Midbrain (tissue), 1 donor: ENCODE results near the gene FLRT2.

Experiments
- DNase-seq: peaks from one replicate; lab custom pipeline; 2025; lab: John Stamatoyannopoulos, UW

The FLRT2 gene, protein sequence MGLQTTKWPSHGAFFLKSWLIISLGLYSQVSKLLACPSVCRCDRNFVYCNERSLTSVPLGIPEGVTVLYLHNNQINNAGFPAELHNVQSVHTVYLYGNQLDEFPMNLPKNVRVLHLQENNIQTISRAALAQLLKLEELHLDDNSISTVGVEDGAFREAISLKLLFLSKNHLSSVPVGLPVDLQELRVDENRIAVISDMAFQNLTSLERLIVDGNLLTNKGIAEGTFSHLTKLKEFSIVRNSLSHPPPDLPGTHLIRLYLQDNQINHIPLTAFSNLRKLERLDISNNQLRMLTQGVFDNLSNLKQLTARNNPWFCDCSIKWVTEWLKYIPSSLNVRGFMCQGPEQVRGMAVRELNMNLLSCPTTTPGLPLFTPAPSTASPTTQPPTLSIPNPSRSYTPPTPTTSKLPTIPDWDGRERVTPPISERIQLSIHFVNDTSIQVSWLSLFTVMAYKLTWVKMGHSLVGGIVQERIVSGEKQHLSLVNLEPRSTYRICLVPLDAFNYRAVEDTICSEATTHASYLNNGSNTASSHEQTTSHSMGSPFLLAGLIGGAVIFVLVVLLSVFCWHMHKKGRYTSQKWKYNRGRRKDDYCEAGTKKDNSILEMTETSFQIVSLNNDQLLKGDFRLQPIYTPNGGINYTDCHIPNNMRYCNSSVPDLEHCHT

DNA sequence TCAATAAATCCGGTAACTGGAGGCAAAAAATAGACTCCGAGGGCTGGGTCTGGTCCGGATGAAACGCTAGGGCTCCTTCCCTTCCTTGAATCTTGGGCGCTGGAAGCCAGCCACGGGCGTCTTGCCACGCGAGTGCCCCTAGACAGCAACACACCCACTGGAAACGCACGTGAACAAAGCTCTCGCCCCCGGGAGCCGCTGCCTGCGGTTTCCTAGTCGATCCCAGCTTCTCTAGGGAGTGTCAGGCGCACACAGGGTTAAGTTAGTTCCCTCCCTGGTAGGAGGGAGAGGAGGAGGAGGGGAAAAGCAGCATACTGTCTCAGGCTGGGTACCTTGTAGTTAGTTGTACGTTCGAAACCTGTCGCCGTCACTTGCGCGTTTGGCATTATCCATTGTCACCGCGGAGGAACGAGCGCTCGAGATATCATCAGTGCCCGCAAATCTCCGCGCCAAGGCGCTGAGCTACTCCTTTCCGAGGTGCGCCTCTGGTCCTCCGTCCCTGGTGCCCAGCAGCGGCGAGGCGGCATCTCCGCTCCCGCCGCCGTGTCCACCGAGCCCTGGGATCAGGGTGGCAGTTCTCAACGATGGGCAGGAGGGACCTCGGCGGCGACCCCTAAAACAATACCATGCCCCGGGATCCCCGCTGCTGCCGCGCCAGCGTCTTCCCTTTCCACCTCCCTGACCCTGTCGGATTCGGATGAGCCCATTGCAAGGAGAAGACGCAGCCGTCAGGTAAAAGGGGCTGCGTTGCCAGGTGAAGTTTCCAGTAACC, at the start of gene FLRT2:
Gene FLRT2, plus strand, starts transcription at position 342 of the 772 bp plus-strand sequence. CDS start 91,371 bp downstream, outside the sequence.
- DNase-seq, result no peak

DNA sequence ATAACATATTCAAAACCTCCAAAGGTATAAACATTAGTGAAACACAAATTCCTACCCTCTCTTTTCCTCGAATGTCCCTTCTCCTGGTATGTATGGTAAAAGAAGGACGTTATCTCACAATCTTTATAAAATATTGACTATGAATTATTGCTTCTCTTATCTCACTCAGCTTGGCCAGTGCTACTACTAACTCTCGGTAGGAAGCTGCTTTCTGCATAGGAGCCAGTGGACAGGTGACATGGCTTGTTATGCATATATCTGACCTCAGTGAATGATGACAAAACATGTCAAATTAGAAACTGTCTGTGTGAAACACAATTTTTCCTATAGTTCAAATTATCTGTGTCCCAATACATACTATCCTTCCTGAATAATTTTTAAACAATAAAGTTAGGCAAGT, 48.5 kb upstream of the FLRT2 start:
- no peak for DNase-seq

DNA sequence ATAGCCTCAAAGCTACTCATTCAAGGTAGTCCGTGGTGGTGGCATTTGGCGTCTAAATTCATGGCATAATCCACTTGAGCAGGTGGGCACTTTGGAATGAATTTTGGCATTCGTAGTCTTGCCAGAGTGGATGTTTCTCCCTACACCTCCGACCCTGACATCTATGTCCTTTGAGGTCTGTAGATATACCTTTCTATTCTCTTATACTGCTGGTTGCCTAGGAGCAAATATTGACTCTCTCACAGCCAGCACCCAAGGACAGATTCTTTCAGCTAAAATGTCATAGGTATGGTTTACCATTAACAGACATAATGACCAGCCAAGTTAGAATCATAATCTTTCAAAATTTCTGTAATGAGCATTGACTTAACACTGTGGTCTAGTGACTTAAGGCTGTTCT, 47.4 kb upstream of the FLRT2 start:
- no peak for DNase-seq

DNA sequence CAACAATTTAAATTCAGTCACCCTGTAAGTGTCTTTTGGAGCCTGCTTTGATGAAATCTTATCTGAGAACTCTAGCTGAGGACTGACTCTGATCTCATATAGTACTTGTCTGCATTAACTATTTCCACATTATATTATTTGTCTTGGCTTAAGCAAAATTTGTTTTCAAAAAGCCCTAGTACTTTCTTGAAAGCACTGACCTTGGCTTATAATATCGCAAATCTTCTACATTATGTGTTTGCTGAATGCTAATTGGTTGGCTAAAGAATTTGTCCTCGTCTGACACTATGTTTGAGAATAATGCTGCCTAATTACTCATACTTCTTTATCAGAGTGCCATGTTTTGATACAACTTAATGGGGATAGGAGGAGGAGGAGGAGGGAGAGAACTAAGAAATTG, 46.9 kb upstream of the FLRT2 start:
- DNase-seq, result no peak

DNA sequence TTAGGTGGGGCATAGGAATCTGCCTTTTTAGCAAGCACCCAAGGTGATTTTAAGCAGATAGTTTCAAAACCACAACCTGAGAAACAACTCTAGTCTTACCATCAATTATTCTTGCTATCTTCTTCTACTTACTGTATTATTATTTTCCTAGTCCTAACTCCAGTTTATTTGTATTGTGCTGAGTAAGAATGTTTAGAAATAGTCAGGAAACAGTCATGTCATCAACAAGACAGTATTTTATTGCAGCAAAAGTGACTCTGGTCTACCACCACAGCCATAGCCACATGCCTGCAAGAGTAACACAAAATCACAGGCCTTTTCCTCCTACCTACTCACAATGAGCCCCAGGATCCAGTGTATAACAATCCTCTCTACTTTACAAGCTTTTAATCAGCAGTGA, 46.3 kb upstream of the FLRT2 start:
- DNase-seq, result no peak

DNA sequence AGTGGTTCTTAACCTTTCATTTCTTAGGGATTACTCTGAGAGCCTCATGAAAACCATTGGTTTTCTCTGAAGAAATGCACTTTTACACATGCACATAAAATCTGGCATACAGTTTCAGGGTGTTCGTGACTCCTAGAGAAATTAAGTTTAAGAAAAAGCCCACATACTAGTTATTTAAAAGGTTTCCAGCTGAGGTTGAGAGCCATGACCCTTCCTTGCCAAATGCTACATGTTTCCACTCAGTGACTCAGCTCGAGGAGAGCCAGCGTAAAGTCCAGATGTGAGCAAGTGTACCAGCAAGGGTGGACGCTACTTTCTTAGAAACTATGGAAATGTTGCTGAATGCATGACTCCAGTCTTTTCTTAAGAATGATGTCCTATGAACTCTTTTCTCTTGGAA, 42.7 kb upstream of the FLRT2 start:
- DNase-seq, result no peak

DNA sequence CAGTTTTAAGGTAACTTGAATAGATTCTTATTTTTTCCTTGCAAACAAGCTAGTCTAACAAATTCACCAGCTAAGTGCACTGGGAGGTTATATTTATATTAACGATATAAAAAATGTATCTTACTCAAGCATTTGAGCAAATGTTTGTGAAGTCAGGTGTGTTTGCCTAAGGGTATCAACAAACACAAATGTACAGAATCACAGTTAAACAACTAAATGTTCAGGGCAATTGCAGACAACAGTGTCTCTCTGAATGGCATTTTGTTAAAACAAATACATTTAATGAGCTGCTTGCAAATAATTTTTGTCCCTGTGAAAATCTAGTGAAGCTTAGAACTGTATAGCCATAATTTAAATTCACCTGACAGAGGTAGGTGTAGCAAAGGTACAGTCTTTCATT, 28.2 kb upstream of the FLRT2 start:
- no peak for DNase-seq

DNA sequence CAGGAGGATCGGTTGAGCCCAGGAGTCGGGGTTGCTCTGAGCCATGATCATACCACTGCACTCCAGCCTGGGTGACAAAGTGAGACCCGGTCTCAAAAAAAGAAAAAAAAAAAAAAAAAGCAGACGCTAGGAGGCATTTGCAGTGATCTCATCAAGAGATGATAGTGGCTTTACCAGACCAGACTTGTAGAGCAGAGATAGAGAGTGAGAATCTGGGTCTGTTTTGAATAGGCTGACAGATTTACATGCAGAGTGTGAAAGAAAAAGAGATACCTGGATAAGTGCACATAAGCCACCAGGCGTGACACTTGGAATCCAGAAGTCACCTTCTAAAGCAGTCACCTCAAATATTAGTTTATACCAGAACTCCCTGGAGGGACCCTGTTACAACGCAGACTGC, 21.1 kb upstream of the FLRT2 start:
- no peak for DNase-seq

DNA sequence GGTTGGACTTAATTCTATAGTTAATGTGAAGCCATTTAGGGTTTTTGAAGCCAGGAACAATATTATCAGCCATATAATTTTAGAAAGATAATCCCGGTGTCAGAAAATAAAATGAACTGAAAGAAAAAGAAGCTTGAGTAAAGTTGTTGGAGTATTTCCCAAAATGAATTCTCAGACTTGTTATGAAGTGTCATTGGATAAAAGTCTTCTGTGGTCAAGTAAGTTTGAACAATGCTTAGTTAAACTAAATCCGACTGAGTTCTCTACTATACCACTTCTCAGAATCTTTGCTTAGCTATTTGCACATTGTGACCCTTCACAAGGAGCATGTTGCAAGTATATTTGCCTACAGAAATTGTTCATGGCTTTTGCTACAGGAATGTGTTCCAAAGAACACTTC, 17.5 kb upstream of the FLRT2 start:
- DNase-seq, result no peak

DNA sequence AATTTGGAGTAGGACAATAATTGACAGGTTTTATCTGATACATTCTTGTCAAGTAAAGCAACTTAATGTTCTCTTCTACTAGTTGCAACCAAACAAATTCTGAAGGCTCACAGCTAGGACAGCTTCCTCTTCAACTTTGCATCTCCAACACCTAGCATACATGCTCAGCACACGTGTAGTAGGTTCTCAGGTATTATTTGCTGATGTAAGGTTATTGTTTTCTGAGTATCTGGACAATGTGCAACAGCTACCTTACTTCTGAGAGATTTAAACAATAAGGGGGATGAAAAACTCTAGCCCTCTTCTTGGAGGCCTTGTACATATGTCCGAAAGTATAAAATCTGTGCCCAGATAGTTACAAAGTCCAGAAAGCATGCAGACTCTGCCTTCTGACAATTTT, 15.5 kb upstream of the FLRT2 start:
- DNase-seq, result no peak

DNA sequence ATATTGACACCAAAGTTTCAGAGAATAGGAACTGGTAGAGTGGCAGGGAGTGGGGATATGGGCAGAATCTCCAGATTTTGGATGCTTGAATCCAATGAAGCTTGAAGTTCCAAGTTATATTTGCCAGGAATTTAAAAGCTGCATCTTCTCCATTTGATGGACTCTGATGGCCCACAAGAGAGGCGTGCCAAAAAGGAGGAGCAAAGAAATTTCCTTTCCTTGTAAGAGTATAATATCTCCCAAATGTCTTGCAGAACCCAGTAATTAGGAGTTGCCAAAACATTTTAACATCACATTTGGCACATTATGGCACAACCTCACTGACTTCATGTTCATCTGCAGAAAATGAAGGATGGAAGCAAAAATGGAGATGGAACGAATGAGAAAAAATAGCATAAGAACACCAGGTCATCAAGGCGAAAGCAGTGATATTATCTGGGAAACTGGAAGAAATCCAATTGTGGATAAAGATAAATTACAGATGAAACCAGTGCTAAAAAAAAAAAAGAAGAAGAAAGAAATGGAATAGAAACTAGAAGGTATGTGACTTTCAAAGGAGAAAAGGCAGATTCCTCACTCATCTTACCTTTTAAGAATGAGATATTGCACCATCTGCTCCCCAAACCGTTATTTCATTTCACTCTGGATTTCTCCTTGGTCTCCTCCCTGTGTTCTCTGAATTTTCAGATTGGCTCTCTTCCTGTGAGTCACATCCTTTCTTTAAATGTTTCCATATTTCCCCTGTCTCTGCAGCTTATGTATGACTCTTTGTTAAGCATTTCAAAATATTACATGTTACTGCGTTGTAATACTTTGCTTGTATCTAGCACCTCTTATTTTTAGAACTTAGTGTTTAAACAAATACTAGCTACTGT, 13.5 kb upstream of the FLRT2 start:
- DNase-seq, result no peak

DNA sequence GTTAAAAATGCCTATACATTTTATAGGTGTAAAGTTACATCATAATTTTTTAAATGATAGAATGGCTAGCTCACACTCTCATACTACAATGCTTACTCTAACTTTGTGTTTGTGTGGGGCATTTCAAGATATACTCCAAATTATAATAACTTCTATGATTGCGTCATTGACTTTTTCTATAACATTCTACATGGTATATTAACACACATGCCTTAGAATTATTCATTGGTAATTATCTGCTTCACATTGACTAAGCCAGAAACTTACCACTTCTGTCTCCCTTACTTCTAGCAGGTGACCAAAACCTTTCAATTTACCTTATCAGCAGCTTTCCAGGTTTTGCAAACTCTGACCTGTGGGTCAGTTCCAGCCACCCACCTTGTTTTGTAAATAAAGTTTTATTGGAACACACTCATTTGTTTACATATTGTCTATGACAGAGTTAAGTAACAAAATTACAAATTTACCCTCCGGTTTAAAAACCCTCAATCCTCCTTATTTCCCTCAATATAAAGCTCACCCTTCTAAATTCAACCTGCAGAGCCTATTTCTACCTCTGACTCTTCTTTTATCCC, 12.7 kb upstream of the FLRT2 start:
- no peak for DNase-seq

DNA sequence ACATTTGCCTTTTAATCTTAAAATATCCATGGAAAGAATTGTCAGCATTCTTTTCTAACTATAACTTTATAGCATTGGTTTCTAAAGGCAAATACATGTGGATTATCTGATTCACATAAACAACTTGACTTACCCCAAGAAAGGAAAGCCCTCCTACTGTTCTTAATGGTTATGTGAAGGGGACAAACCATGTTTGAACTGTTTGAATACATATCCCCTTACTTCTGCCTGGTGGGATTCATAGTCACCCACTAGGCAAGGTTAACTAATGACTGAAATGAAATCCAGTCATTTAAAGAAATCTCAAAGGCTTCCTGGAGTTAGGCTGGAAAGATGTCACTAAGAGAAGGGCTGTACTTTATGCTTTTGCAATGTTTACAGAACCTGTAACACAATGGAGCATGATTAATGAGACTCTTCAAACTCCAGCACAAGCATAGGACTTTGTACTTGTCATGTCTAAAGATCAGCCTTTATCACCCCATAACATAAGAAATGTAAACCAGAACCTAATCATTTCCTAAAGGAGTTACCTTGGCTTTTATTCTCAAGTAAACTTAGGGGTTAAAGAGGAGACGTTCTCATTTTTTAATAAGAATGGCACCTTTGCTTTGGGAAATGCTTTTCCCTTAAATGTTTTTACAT, 10.2 kb upstream of the FLRT2 start:
- DNase-seq, result no peak

DNA sequence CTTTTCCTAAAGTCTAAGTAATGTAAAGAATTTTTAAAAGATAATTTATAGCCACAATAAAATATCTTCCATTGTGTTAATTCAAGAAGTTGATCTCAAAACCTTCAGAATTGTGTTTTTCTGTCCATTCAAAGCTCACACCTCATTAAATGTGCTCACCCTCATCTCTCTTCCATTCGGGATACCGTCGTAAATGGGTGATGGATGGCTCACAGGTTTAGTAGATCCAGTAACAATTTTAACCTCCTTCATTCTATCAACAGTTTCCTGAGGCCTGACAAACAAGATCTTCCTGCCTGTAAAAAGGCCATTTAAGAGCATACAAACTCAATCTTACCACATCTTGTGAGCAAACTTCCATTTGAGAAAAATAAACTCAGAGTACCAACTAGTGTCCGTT, 9.4 kb upstream of the FLRT2 start:
- DNase-seq, result no peak

DNA sequence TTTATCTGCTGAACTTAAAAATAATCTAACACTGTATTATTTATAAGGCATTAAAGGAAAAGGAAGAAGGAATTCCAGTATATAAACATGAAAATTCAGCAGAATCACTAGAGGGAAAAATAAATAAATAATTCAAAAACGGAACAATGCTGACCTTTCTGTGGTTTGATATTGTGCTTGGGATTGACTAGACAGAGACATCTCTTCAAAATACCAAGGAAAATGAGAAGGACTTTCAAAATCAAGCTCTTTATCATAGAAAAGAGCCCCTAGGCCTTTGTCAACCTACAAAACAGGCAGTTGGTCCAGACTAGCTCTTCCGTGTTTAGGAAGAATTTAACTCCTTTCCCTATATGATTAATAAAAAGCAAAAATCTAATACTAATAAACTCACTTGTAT, 6.3 kb upstream of the FLRT2 start:
- no peak for DNase-seq

DNA sequence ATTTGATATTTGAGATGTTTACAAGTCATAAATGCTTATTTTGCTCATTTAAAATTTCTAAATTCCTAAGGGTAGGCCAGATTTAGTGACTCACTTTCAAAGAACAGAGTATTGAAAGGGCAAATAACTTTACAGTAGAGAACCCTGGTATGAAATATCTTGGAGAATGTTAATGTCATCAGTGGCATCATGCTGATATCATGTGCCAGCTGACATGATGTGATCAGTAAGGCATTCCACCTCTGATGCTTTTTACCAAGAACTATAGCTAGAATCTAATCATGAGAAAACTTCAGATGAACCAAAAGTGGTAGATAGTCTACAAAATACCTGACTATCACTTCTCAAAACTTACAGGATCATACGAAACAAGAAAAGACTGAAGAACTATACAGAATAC, 2.9 kb upstream of the FLRT2 start:
- DNase-seq, result no peak

DNA sequence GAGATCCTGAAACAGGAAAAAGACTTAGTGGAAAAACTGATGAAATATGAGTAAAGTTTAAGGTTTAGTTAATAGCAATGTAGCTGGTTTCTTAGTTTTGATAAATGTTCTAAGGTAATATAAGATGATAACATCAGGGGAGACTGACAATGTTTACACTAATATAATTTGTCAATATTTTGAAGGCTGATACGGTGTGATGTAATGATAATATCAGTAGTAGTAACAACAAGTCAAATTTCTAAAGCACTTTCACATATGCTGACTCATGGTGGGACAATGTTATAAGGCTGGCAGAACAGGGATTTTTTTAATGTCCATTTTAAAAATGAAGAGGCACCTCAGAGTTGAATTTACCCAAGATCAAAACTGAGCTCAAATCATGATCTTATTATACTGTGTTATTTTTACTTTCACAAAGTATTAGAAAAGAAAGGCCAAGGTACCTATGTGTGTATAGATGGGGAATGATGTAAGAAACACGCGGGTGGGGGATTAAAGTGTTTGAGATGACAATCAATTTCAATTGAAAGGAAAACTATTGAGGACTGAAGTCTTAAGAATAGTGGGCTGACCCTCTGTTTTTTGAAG, 2.4 kb upstream of the FLRT2 start:
- DNase-seq, result no peak

DNA sequence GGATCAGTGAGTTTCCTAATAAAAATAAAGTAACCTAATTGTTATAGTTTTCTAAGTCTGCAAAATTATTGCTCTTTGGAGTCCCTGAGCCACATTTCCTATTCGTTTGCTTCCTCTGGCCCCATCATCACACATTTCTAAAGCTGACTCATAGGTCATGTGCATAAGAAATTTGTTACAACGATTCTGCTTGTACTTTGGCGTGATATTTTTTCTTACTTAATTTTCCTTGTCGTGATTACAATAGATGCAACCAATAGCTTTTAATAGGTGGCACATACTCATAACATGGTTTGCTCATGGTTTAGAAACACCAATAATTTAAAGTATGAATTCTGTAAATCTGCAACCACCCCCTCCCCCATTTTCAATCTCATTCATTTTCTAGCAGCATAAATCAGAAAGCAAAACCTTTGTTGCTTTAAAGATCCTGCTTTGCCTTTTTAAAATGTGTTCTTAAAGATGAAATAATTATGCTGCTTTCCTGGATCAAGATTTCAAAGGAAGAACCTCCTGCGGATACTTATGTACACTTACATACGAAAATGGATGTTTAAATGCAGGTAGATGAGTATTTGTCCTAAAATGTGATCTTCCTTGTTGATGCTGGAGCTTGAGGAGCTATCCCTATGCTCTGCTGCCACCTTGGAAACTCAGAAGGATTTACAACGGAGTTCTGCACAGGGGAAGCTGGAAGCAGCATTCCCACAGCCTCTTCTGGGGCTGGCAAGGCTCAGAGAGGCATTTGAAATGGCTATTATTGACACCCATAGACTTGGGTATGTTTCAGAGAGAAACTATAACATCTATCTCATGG, 1.7 kb upstream of the FLRT2 start:
- DNase-seq, result peak; percentile 26

DNA sequence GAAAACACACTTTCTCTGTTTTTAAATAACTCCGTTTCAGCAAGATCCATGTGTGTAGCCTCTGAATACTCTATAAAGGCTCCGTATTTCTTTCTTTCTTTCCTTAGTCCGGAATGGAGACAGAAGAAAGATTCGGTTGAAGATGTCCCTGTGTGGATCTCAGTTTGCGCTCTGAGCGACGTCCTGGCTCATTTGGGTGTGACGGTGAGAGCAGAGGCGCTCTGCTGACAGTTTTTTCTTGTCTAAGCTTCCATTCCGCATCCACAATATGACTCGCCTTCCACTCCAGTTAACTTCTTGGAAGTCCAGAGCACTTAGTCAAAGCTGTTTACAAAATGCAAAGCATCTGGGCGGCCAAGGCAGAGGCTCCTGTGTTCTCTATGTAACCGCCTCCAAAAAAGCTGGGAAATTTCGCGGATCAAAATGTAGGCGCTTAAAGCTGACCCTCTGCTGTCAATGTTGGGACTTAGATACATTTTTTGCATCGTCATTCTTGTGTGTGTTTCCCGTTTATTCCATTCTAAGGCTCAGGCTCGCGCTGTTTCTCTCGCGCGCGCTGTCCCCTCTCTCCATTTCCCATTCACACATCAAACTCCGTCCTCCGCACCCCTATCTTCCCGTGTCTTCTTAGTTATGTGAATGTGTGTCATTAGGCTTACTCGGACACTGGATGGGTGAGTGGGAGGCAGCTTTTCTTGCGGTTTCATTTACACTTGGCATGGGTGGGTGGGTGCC, 880 bp upstream of the FLRT2 start:
- DNase-seq, result peak; percentile 37
